ENCODE measurements around the gene CEP112. TPM values are rescaled to one million over a fixed set of nuclear protein-coding genes. Genes with fewer than 3 reads are reported as not detected.

The CEP112 gene
- total and polyA plus RNA-seq, 2 experiments from 2014 or later: 4.0 to 4.3 TPM

DNA sequence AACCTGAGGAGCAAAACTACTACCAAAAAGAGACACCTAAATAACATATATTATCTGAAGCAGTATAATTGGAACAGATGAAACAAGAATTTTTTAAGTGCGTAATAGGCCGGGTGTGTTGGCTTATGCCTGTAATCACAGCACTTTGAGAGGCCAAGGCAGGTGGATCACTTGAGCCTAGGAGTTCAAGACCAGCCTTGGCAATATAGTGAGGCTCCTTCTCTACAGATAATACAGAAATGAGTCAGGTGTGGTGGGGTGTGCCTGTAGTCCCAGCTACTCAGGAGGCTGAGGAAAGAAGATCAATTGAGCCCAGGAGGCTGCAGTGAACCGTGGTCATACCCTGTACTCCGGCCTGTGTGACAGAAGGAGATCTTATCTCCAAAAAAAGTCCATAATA lies 336.3 kb downstream of the CEP112 start (continued):
- TF ChIP-seq, protein P1, sequence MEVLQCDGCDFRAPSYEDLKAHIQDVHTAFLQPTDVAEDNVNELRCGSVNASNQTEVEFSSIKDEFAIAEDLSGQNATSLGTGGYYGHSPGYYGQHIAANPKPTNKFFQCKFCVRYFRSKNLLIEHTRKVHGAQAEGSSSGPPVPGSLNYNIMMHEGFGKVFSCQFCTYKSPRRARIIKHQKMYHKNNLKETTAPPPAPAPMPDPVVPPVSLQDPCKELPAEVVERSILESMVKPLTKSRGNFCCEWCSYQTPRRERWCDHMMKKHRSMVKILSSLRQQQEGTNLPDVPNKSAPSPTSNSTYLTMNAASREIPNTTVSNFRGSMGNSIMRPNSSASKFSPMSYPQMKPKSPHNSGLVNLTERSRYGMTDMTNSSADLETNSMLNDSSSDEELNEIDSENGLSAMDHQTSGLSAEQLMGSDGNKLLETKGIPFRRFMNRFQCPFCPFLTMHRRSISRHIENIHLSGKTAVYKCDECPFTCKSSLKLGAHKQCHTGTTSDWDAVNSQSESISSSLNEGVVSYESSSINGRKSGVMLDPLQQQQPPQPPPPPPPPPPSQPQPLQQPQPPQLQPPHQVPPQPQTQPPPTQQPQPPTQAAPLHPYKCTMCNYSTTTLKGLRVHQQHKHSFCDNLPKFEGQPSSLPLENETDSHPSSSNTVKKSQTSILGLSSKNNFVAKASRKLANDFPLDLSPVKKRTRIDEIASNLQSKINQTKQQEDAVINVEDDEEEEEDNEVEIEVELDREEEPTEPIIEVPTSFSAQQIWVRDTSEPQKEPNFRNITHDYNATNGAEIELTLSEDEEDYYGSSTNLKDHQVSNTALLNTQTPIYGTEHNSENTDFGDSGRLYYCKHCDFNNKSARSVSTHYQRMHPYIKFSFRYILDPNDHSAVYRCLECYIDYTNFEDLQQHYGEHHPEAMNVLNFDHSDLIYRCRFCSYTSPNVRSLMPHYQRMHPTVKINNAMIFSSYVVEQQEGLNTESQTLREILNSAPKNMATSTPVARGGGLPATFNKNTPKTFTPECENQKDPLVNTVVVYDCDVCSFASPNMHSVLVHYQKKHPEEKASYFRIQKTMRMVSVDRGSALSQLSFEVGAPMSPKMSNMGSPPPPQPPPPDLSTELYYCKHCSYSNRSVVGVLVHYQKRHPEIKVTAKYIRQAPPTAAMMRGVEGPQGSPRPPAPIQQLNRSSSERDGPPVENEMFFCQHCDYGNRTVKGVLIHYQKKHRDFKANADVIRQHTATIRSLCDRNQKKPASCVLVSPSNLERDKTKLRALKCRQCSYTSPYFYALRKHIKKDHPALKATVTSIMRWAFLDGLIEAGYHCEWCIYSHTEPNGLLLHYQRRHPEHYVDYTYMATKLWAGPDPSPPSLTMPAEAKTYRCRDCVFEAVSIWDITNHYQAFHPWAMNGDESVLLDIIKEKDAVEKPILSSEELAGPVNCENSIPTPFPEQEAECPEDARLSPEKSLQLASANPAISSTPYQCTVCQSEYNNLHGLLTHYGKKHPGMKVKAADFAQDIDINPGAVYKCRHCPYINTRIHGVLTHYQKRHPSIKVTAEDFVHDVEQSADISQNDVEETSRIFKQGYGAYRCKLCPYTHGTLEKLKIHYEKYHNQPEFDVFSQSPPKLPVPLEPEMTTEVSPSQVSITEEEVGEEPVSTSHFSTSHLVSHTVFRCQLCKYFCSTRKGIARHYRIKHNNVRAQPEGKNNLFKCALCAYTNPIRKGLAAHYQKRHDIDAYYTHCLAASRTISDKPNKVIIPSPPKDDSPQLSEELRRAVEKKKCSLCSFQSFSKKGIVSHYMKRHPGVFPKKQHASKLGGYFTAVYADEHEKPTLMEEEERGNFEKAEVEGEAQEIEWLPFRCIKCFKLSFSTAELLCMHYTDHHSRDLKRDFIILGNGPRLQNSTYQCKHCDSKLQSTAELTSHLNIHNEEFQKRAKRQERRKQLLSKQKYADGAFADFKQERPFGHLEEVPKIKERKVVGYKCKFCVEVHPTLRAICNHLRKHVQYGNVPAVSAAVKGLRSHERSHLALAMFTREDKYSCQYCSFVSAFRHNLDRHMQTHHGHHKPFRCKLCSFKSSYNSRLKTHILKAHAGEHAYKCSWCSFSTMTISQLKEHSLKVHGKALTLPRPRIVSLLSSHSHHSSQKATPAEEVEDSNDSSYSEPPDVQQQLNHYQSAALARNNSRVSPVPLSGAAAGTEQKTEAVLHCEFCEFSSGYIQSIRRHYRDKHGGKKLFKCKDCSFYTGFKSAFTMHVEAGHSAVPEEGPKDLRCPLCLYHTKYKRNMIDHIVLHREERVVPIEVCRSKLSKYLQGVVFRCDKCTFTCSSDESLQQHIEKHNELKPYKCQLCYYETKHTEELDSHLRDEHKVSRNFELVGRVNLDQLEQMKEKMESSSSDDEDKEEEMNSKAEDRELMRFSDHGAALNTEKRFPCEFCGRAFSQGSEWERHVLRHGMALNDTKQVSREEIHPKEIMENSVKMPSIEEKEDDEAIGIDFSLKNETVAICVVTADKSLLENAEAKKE (CRISPR knock-in tag; IDR thresholded peaks at IDR 0.05): no peak
- TF ChIP-seq CREB1 (CRISPR knock-in tag; IDR thresholded peaks at IDR 0.05; ENCODE audit: low read depth) (no peak), ZNF114 (CRISPR knock-in tag; IDR thresholded peaks at IDR 0.05) (no peak), ZNF331 (CRISPR knock-in tag; IDR thresholded peaks at IDR 0.05; ENCODE audit: low read depth) (no peak), STAT1 (IDR thresholded peaks at IDR 0.05; ENCODE audit: unreplicated experiment) (no peak)
- TF ChIP-seq, protein P2, sequence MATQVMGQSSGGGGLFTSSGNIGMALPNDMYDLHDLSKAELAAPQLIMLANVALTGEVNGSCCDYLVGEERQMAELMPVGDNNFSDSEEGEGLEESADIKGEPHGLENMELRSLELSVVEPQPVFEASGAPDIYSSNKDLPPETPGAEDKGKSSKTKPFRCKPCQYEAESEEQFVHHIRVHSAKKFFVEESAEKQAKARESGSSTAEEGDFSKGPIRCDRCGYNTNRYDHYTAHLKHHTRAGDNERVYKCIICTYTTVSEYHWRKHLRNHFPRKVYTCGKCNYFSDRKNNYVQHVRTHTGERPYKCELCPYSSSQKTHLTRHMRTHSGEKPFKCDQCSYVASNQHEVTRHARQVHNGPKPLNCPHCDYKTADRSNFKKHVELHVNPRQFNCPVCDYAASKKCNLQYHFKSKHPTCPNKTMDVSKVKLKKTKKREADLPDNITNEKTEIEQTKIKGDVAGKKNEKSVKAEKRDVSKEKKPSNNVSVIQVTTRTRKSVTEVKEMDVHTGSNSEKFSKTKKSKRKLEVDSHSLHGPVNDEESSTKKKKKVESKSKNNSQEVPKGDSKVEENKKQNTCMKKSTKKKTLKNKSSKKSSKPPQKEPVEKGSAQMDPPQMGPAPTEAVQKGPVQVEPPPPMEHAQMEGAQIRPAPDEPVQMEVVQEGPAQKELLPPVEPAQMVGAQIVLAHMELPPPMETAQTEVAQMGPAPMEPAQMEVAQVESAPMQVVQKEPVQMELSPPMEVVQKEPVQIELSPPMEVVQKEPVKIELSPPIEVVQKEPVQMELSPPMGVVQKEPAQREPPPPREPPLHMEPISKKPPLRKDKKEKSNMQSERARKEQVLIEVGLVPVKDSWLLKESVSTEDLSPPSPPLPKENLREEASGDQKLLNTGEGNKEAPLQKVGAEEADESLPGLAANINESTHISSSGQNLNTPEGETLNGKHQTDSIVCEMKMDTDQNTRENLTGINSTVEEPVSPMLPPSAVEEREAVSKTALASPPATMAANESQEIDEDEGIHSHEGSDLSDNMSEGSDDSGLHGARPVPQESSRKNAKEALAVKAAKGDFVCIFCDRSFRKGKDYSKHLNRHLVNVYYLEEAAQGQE (IDR thresholded peaks at IDR 0.05; ENCODE audit: unreplicated experiment): no peak

DNA sequence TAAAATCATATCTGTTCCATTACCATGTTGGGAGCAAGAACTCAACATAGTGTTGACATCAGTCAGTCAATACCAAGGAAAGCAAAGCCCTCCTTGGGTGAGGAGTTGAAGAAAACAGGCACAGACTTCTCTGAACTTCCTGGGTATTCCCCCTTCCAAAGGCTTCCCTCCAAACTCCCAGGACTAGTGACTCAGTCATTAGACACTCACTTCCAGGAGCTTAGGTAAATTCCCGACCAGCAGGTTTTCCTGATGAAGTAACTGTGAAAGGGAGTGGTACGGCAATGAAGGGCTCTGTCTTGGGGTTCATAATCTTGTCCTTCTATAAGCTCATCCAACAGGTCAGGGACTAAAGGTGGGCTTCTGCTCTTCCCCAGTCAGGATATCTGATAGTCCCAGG lies 336.7 kb downstream of the CEP112 start:
- Histone ChIP-seq H3K36me3 (ENCODE audit: insufficient read depth) (no peaks in the 10 kb centered on the region), H3K4me3 (no peak overlapping the region), H2AFZ (no peak overlapping the region), H3K27me3 (ENCODE audit: insufficient read depth) (no peaks in the 10 kb centered on the region), H3K9me2 (ENCODE audit: insufficient read depth) (no peaks in the 10 kb centered on the region), H3K79me2 (replicated peaks; ENCODE audit: insufficient read depth) (no peaks in the 10 kb centered on the region), H3K27ac (ENCODE audit: low read depth) (no peak overlapping the region), H3F3A (replicated peaks; ENCODE audit: low read depth) (no peaks in the 10 kb centered on the region), H3K4me2 (no peak overlapping the region), H3K4me1 (ENCODE audit: insufficient read depth) (no peaks in the 10 kb centered on the region), H4K20me1 (replicated peaks; ENCODE audit: insufficient read depth) (no peaks in the 10 kb centered on the region)
- Mint-ChIP-seq H3K27me3 (ENCODE audit: insufficient read depth, low read depth, poor library complexity) (no peaks in the 10 kb centered on the region), H3K9me3 (no peaks in the 10 kb centered on the region), H3K36me3 (ENCODE audit: low read depth) (no peaks in the 10 kb centered on the region), H3K4me1 (peaks cover 4% of the 10 kb centered on the region; the same call in 2 of the 3 replicates), H3K4me3 (no peak overlapping the region), H3K27ac (no peak overlapping the region)
- DNase-seq (ENCODE audit: low spot score) (peak; percentile 21), ATAC-seq (peak; percentile 49)
- no peak for TF ChIP-seq NANOG (IDR thresholded peaks at IDR 0.05; ENCODE audit: borderline replicate concordance)
- TF ChIP-seq, protein P1 (CRISPR knock-in tag; IDR thresholded peaks at IDR 0.05): no peak
